ENCODE results near the gene AARS2. TPM values are rescaled to one million over a fixed set of nuclear protein-coding genes. Genes with fewer than 3 reads are reported as not detected.

Gene AARS2
- total and polyA plus RNA-seq, 9 of the 15 experiments (the other 6 are each of a cell fraction or from before 2014, with no cell fraction given): 0.97 to 34.0 (median 18.3) TPM

- TF ChIP-seq ZNF644 (tag; IDR thresholded peaks at IDR 0.05; ENCODE audit: low read depth) (no peak), SIRT6 (IDR thresholded peaks at IDR 0.05; ENCODE audit: low read depth, low read length) (no peak), ZNF347 (CRISPR knock-in tag; IDR thresholded peaks at IDR 0.05; ENCODE audit: low read depth) (no peak), FOSL1 (tag; conservative IDR thresholded peaks at IDR 0.05) (peak; percentile 74), SREBF1 (IDR thresholded peaks at IDR 0.05; ENCODE audit: borderline replicate concordance, low read depth, low read length) (no peak), ZBED1 (IDR thresholded peaks at IDR 0.05) (no peak; the same call in 1 of the 2 replicates), ATF7 (IDR thresholded peaks at IDR 0.05) (peak; percentile 61; the same call in 1 of the 2 replicates), ZNF217 (CRISPR knock-in tag; IDR thresholded peaks at IDR 0.05) (no peak), TFAM (CRISPR knock-in tag; conservative IDR thresholded peaks at IDR 0.05) (no peak), SAP30 (IDR thresholded peaks at IDR 0.05; ENCODE audit: borderline replicate concordance, insufficient read depth, low read depth, low read length, poor library complexity, severe bottlenecking) (peak; percentile 73), NFYB (IDR thresholded peaks at IDR 0.05; ENCODE audit: extremely low read depth, insufficient read length) (no peak), MAFK (IDR thresholded peaks at IDR 0.05; ENCODE audit: low read length) (0 out of 2 replicates have a peak, but pooled peaks have one; percentile 51), PRDM10 (IDR thresholded peaks at IDR 0.05; ENCODE audit: partially characterized antibody) (peak; percentile 36), NR2C2 (CRISPR knock-in tag; IDR thresholded peaks at IDR 0.05) (peak; percentile 54), NR2C2 (tag; IDR thresholded peaks at IDR 0.05) (no peak; the same call in 1 of the 2 replicates), ATF1 (CRISPR knock-in tag; IDR thresholded peaks at IDR 0.05) (peak; percentile 2; the same call in 1 of the 2 replicates), ATF1 (tag; IDR thresholded peaks at IDR 0.05) (peak; percentile 62)
- TF ChIP-seq, protein P1, sequence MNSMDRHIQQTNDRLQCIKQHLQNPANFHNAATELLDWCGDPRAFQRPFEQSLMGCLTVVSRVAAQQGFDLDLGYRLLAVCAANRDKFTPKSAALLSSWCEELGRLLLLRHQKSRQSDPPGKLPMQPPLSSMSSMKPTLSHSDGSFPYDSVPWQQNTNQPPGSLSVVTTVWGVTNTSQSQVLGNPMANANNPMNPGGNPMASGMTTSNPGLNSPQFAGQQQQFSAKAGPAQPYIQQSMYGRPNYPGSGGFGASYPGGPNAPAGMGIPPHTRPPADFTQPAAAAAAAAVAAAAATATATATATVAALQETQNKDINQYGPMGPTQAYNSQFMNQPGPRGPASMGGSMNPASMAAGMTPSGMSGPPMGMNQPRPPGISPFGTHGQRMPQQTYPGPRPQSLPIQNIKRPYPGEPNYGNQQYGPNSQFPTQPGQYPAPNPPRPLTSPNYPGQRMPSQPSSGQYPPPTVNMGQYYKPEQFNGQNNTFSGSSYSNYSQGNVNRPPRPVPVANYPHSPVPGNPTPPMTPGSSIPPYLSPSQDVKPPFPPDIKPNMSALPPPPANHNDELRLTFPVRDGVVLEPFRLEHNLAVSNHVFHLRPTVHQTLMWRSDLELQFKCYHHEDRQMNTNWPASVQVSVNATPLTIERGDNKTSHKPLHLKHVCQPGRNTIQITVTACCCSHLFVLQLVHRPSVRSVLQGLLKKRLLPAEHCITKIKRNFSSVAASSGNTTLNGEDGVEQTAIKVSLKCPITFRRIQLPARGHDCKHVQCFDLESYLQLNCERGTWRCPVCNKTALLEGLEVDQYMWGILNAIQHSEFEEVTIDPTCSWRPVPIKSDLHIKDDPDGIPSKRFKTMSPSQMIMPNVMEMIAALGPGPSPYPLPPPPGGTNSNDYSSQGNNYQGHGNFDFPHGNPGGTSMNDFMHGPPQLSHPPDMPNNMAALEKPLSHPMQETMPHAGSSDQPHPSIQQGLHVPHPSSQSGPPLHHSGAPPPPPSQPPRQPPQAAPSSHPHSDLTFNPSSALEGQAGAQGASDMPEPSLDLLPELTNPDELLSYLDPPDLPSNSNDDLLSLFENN (IDR thresholded peaks at IDR 0.05; ENCODE audit: low read depth in 2 of 2, low read length in 2 of 2): peak in 1 of 2 experiments; percentile 80; a peak in 2 of 4 replicates
- TF ChIP-seq, protein P2, sequence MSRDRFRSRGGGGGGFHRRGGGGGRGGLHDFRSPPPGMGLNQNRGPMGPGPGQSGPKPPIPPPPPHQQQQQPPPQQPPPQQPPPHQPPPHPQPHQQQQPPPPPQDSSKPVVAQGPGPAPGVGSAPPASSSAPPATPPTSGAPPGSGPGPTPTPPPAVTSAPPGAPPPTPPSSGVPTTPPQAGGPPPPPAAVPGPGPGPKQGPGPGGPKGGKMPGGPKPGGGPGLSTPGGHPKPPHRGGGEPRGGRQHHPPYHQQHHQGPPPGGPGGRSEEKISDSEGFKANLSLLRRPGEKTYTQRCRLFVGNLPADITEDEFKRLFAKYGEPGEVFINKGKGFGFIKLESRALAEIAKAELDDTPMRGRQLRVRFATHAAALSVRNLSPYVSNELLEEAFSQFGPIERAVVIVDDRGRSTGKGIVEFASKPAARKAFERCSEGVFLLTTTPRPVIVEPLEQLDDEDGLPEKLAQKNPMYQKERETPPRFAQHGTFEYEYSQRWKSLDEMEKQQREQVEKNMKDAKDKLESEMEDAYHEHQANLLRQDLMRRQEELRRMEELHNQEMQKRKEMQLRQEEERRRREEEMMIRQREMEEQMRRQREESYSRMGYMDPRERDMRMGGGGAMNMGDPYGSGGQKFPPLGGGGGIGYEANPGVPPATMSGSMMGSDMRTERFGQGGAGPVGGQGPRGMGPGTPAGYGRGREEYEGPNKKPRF (IDR thresholded peaks at IDR 0.05; ENCODE audit: low read depth, low read length): no peak
Measured at GRCh38 chr6:44257025-44257752, 56.0 kb downstream of the AARS2 start, which contains the start of gene SLC35B2 (continued).
